B cell (primary cell): ENCODE measurements around the gene PRKAG2.

ENCODE experiments used
- CTCF ChIP-seq: fragments of 200-600 bp; IDR thresholded peaks from one replicate; pipeline ENCODE4 v1.8.0; 2022; ENCODE audit warnings: antibody characterized with exemption, mild to moderate bottlenecking
- EZH2 ChIP-seq: IDR thresholded peaks from 2 replicates; pipeline ENCODE4 v1.6.1; 2012; ENCODE audit warnings: borderline replicate concordance, low read depth, mild to moderate bottlenecking, moderate library complexity, low read length; ENCODE audit not compliant: insufficient read depth, poor library complexity, severe bottlenecking

GRCh38 chr7:151608031-151608551, 268.8 kb downstream of the PRKAG2 start:
- TF ChIP-seq CTCF = no peak
- no peak for TF ChIP-seq EZH2
